Measurements from ENCODE around the gene LILRB1.
"Not testable (repeated sequence)": the region's sequence is repeated elsewhere in the genome, so short reads cannot be mapped to it uniquely, and the experiment has no call there.

Gene LILRB1

GRCh38 chr19:54662730-54663129 is 32.4 kb downstream of the LILRB1 start, which contains the start of gene LILRB4:
LILRB4 (plus strand) TSS chr19:54662985; CDS start chr19:54663034, 49 bp downstream.
- no peak for ATAC-seq

GRCh38 chr19:54665530-54665929 is 35.2 kb downstream of the LILRB1 start:
- DNase-seq, result no peak
- no peak for ATAC-seq

More at GRCh38 chr19:54662730-54663129, 32.4 kb downstream of the LILRB1 start, which contains the start of gene LILRB4:
- no peak for DNase-seq

GRCh38 chr19:54667217-54667616 is 36.9 kb downstream of the LILRB1 start:
- no peak for ATAC-seq

GRCh38 chr19:54668353-54668752 is 38.1 kb downstream of the LILRB1 start:
- ATAC-seq (no peak), DNase-seq (no peak)

More at GRCh38 chr19:54667217-54667616, 36.9 kb downstream of the LILRB1 start:
- no peak for DNase-seq

GRCh38 chr19:54670576-54671357 is 40.5 kb downstream of the LILRB1 start:
- ATAC-seq (no peak), DNase-seq (no peak)

- DNase-seq, result no peak
- ATAC-seq, result no peak
These were observed 42.9 kb downstream of the LILRB1 start for GRCh38 chr19:54673222-54673621.

GRCh38 chr19:54674021-54674617 is 43.8 kb downstream of the LILRB1 start:
- ATAC-seq (no peak), DNase-seq (no peak)

- not testable (repeated sequence) for ATAC-seq, DNase-seq
These were observed 46.0 kb downstream of the LILRB1 start for GRCh38 chr19:54676210-54676834.

GRCh38 chr19:54677217-54677616 is 46.9 kb downstream of the LILRB1 start:
- ATAC-seq (no peak), DNase-seq (no peak)

GRCh38 chr19:54681596-54681995 is 51.3 kb downstream of the LILRB1 start:
- not testable (repeated sequence) for DNase-seq, ATAC-seq

GRCh38 chr19:54682306-54682856 is 52.1 kb downstream of the LILRB1 start:
- no peak for DNase-seq
- no peak for ATAC-seq

- ATAC-seq (no peak), DNase-seq (no peak)
These were observed 54.2 kb downstream of the LILRB1 start for GRCh38 chr19:54684527-54684926.

All from stimulated activated naive CD8-positive, alpha-beta T cell treated with anti-CD3 and anti-CD28 coated beads, Interleukin-15, Interleukin-2, amounts not matched to agents 100 U/mL and 50 U/mL, for 24 hours (primary cell).